Mucosa of descending colon (tissue), 3 donors: ENCODE data around the gene ELF3. TPM values are rescaled to one million over a fixed set of nuclear protein-coding genes. Genes with fewer than 3 reads are reported as not detected.
"Not testable (repeated sequence)": the region's sequence is repeated elsewhere in the genome, so short reads cannot be mapped to it uniquely, and the experiment has no call there.

Experiments
- ATAC-seq: fragments of 200-7000 bp; cut with Tn5 transposase; one replicate; pipeline ENCODE4 v1.9.1; 2020; ENCODE audit warnings: mild to moderate bottlenecking, moderate library complexity
- DNase-seq, 3 donors: peaks; one replicate each; pipeline ENCODE4 v3.0.0-alpha.2; 2020
- H3K36me3 ChIP-seq: fragments of 200-600 bp; one replicate; pipeline ENCODE4 v1.8.0; 2021; ENCODE audit warnings: low read depth, mild to moderate bottlenecking
- H3K4me1 ChIP-seq: fragments of 200-600 bp; one replicate; pipeline ENCODE4 v1.8.0; 2021; ENCODE audit warnings: low read depth, mild to moderate bottlenecking
- H3K4me3 ChIP-seq: fragments of 200-600 bp; one replicate; pipeline ENCODE4 v1.8.0; 2021; ENCODE audit warnings: mild to moderate bottlenecking
- H3K9me3 ChIP-seq: fragments of 200-600 bp; one replicate; pipeline ENCODE4 v1.8.0; 2021; ENCODE audit warnings: mild to moderate bottlenecking
- intact Hi-C, 2 donors: fragments of 100-400 bp; cut with DNase I in 1 of 2; cut with micrococcal nuclease in 1 of 2; formaldehyde crosslinking; loops; one replicate each; pipeline versions ENCODE4 v1.11.0 to v1.11.1; 2022; cut with DNase I, micrococcal nuclease
- microRNA-seq: library from miRNA; unstranded; fragments of <30 nt; microRNA quantifications from one replicate; pipeline ENCODE4, GENCODE V29; 2019
- total RNA-seq, 3 donors: library from RNA; stranded (reverse); fragmentation: NEBNext Ultra II Directional in 2 of 3; extraction: Animal tissue kit (Norgen Biotek cat#: 25700) in 2 of 3; gene quantifications; one replicate each; pipeline versions ENCODE4 v1.2.1 to v1.2.4, GENCODE V29; 2021 to 2023
- TF ChIP-seq, protein P1 (sequence below): fragments of 200-600 bp; IDR thresholded peaks from one replicate; pipeline ENCODE4 v1.8.0; 2022; ENCODE audit warnings: antibody characterized with exemption, mild to moderate bottlenecking
- donor health status: DM: no; HTN: no; CAD: no; lungs with moderate emphysema.
- donor health status: DM: no; HTN: no; CAD: no.
- donor health status: DM: no; HTN: yes; CAD: no.

ELF3 gene
- total RNA-seq, 3 donors from 2014 or later = 623 to 1,741 (median 1,105) TPM

DNA sequence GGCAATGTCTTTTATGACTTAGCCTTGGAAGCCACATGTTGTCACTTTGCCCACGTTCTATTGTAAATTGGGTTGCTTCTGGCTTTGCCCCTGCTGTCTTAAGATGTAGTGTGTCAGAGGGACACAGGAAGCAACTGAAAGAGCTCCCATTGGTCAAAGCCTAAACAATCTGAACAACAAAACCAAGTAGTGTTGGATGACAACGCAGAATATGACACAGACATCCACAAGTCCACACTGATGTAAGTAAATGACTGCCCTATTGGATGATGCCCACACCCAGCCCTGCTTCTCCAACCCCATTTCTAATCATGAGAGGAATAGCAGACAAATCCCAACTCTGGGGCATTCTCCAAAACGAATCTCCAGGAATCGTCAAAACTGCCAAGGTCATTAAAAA, 50.7 kb downstream of the ELF3 start:
- intact Hi-C loops = no loop called here
- DNase-seq (no peak), ATAC-seq (no peak)
- no peaks in the 10 kb centered on the region for H3K36me3 ChIP-seq
- H3K4me1 ChIP-seq = peaks cover 22% of the 10 kb centered on the region
- H3K4me3 ChIP-seq = no peak overlapping the region
- no peaks in the 10 kb centered on the region for H3K9me3 ChIP-seq
- TF ChIP-seq, protein P1, sequence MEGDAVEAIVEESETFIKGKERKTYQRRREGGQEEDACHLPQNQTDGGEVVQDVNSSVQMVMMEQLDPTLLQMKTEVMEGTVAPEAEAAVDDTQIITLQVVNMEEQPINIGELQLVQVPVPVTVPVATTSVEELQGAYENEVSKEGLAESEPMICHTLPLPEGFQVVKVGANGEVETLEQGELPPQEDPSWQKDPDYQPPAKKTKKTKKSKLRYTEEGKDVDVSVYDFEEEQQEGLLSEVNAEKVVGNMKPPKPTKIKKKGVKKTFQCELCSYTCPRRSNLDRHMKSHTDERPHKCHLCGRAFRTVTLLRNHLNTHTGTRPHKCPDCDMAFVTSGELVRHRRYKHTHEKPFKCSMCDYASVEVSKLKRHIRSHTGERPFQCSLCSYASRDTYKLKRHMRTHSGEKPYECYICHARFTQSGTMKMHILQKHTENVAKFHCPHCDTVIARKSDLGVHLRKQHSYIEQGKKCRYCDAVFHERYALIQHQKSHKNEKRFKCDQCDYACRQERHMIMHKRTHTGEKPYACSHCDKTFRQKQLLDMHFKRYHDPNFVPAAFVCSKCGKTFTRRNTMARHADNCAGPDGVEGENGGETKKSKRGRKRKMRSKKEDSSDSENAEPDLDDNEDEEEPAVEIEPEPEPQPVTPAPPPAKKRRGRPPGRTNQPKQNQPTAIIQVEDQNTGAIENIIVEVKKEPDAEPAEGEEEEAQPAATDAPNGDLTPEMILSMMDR = no peak

DNA sequence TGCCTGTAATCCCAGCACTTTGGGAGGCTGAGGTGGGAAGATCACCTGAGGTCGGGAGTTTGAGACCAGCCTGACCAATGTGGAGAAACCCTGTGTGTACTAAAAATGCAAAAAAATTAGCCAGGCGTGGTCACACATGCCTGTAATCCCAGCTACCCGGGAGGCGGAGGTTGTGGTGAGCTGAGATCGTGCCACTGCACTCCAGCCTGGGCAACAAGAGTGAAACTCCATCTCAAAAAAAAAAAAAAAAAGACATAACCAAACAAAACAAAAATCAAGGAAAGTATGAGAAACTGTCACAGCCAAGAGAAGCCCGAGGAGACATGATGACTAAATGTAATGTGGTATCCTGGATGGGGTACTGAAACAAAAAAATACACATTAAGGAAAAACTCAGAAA, 51.4 kb downstream of the ELF3 start:
- DNase-seq, H3K36me3 ChIP-seq, H3K4me3 ChIP-seq, intact Hi-C loops, H3K9me3 ChIP-seq, ATAC-seq: not testable (repeated sequence)
- H3K4me1 ChIP-seq = peaks cover 16% of the 10 kb centered on the region

GRCh38 chr1:202062636-202063035, 52.2 kb downstream of the ELF3 start:
- intact Hi-C loops, H3K9me3 ChIP-seq, ATAC-seq, DNase-seq, H3K4me1 ChIP-seq, H3K36me3 ChIP-seq, H3K4me3 ChIP-seq: not testable (repeated sequence)

GRCh38 chr1:202063093-202063492, 52.7 kb downstream of the ELF3 start:
- DNase-seq = no peak
- Histone ChIP-seq H3K4me3 (no peak overlapping the region), H3K36me3 (no peaks in the 10 kb centered on the region), H3K4me1 (peaks cover 3% of the 10 kb centered on the region), H3K9me3 (no peaks in the 10 kb centered on the region)
- no peak for ATAC-seq
- TF ChIP-seq, protein P1 = no peak
- intact Hi-C loops = no loop called here

- H3K36me3 ChIP-seq, ATAC-seq, DNase-seq, H3K9me3 ChIP-seq, H3K4me3 ChIP-seq, intact Hi-C loops, H3K4me1 ChIP-seq: not testable (repeated sequence)
These were observed 54.5 kb downstream of the ELF3 start for GRCh38 chr1:202064889-202065312.

Small RNAs within 50 kb of the gene (microRNA-seq; reads per million reads assigned to microRNA genes)
- gene MIR6740 = not detected

Other genes starting within 250 kb of the ELF3 start
- 10 to 100 TPM; 25.9 to 33.9 (median 28.4) TPM for gene IPO9, start 181.4 kb upstream of the ELF3 start, total RNA-seq
- gene SHISA4, start 121.7 kb upstream of the ELF3 start, total RNA-seq = 10 to 100 TPM in 1 of 3 donors, 1 to 10 TPM in 2; 1.2 to 12.4 (median 4.0) TPM
- gene LMOD1, start 64.0 kb upstream of the ELF3 start, total RNA-seq = 100 to 1,000 TPM in 1 of 3 donors, 10 to 100 TPM in 2; 11.6 to 442 (median 37.4) TPM
- gene TIMM17A, start 55.1 kb upstream of the ELF3 start, total RNA-seq = 10 to 100 TPM; 41.1 to 59.5 (median 49.9) TPM
- gene RNPEP, start 27.9 kb upstream of the ELF3 start, total RNA-seq = 100 to 1,000 TPM in 2 of 3 donors, 10 to 100 TPM in 1; 71.5 to 151 (median 132) TPM
- gene GPR37L1, start 112.3 kb downstream of the ELF3 start, total RNA-seq = 1 to 10 TPM; 2.4 to 3.5 (median 2.9) TPM
- 10 to 100 TPM; 36.3 to 69.6 (median 41.2) TPM for gene ARL8A, start 134.2 kb downstream of the ELF3 start, total RNA-seq
- 1 to 10 TPM; 5.0 to 6.3 (median 6.1) TPM for gene PTPN7, start 150.0 kb downstream of the ELF3 start, total RNA-seq
- gene LGR6, start 183.2 kb downstream of the ELF3 start, total RNA-seq = 1 to 10 TPM in 2 of 3 donors, under 1 TPM in 1; 0.66 to 4.2 (median 1.3) TPM